ENCODE results near the gene EFEMP1. TPM values are rescaled to one million over a fixed set of nuclear protein-coding genes. Genes with fewer than 3 reads are reported as not detected.

The EFEMP1 gene
- polyA plus RNA-seq, 1 of the 3 experiments (the other 2 are of a cell fraction): 1,015 TPM

- TF ChIP-seq EZH2phosphoT487 (IDR thresholded peaks at IDR 0.05; ENCODE audit: borderline replicate concordance, low read depth): no peak
- no peak for TF ChIP-seq USF1 (IDR thresholded peaks at IDR 0.05; ENCODE audit: borderline replicate concordance, low read depth)
- no peak for TF ChIP-seq RCOR1 (IDR thresholded peaks at IDR 0.05; ENCODE audit: low read length)
- TF ChIP-seq RAD21 (IDR thresholded peaks at IDR 0.05; ENCODE audit: low read length): no peak
- TF ChIP-seq PBX3 (IDR thresholded peaks at IDR 0.05): peak; percentile 35; the same call in 1 of the 2 replicates
- no peak for TF ChIP-seq NFIC (IDR thresholded peaks at IDR 0.05; ENCODE audit: borderline replicate concordance)
- TF ChIP-seq GATA2 (CRISPR knock-in tag; IDR thresholded peaks at IDR 0.05): no peak
- no peak for TF ChIP-seq CHD2 (IDR thresholded peaks at IDR 0.05; ENCODE audit: low read length, partially characterized antibody)
- TF ChIP-seq SMC3 (IDR thresholded peaks at IDR 0.05; ENCODE audit: low read depth, low read length): no peak
- no peak for TF ChIP-seq ELF1 (IDR thresholded peaks at IDR 0.05)
Observed at GRCh38 chr2:55887901-55888624, 35.5 kb downstream of the EFEMP1 start (continued).

GRCh38 chr2:55887351-55887750, 36.2 kb downstream of the EFEMP1 start:
- Histone ChIP-seq H4K20me1 (ENCODE audit: insufficient read depth) (no peaks in the 10 kb centered on the region), H3K27ac (ENCODE audit: low read depth in 2 of 2, low read length in 1 of 2) (peak overlapping the region; percentile 77 to 98; a peak in 3 of 4 replicates), H3K4me1 (ENCODE audit: control insufficient read depth in 1 of 2, insufficient read depth in 2 of 2, low read depth in 1 of 2, low read length in 1 of 2) (peaks cover 0 to 81% of the 10 kb centered on the region in 2 experiments; a peak in 2 of 4 replicates), H3K36me3 (replicated peaks in 1 of 2; ENCODE audit: control insufficient read depth in 1 of 2, insufficient read depth in 2 of 2, low read length in 1 of 2) (peaks cover 0 to 10% of the 10 kb centered on the region in 2 experiments), H3K9me2 (no peaks in the 10 kb centered on the region), H3K4me2 (peak overlapping the region; percentile 10), H3F3A (replicated peaks; ENCODE audit: insufficient read depth) (peaks cover 57% of the 10 kb centered on the region), H3K79me2 (ENCODE audit: insufficient read depth) (peaks cover 18% of the 10 kb centered on the region), H2AFZ (ENCODE audit: low read depth) (peak overlapping the region; percentile 21; the same call in 1 of the 2 replicates), H3K9me3 (no peaks in the 10 kb centered on the region), H3K4me3 (ENCODE audit: low read depth in 2 of 2, low read length in 1 of 2) (no peak overlapping the region), H3K27me3 (ENCODE audit: insufficient read depth) (no peaks in the 10 kb centered on the region), H3K9ac (peak overlapping the region; percentile 49; the same call in 1 of the 2 replicates)
- POLR2A ChIA-PET: no interaction called here
- no peak for TF ChIP-seq ELF1 (IDR thresholded peaks at IDR 0.05)
- no peak for TF ChIP-seq RXRA (IDR thresholded peaks at IDR 0.05; ENCODE audit: borderline replicate concordance, low read depth)
- TF ChIP-seq TAF1 (IDR thresholded peaks at IDR 0.05; ENCODE audit: borderline replicate concordance, low read depth, low read length): no peak
- TF ChIP-seq REST (IDR thresholded peaks at IDR 0.05; ENCODE audit: low read depth, low read length): no peak
- no peak for TF ChIP-seq FOXM1 (IDR thresholded peaks at IDR 0.05; ENCODE audit: low read depth)
- no peak for TF ChIP-seq GABPA (IDR thresholded peaks at IDR 0.05; ENCODE audit: low read depth)
- no peak for TF ChIP-seq GATA2 (CRISPR knock-in tag; IDR thresholded peaks at IDR 0.05)
- no peak for TF ChIP-seq SMC3 (IDR thresholded peaks at IDR 0.05; ENCODE audit: low read depth, low read length)
- TF ChIP-seq USF1 (IDR thresholded peaks at IDR 0.05; ENCODE audit: borderline replicate concordance, low read depth): no peak
- TF ChIP-seq RFX5 (IDR thresholded peaks at IDR 0.05; ENCODE audit: low read length): no peak
- TF ChIP-seq EZH2phosphoT487 (IDR thresholded peaks at IDR 0.05; ENCODE audit: borderline replicate concordance, low read depth): no peak
- no peak for TF ChIP-seq PBX3 (IDR thresholded peaks at IDR 0.05)
- no peak for TF ChIP-seq RCOR1 (IDR thresholded peaks at IDR 0.05; ENCODE audit: low read length)
- no peak for TF ChIP-seq IRF3 (IDR thresholded peaks at IDR 0.05; ENCODE audit: low read depth, low read length)
- no peak for TF ChIP-seq TEAD4 (IDR thresholded peaks at IDR 0.05; ENCODE audit: borderline replicate concordance, insufficient read depth)
- DNase-seq: no peak
- CTCF ChIA-PET: interaction anchor here (1.3 kb wide), 1 partner anchor 20 kb away, joined by 4 read pairs; no protein-coding TSS in a partner anchor
- 33% methylated on average over 2 of the region's 2 CpGs for WGBS (ENCODE audit: low lambda C conversion rate)

Data from SK-N-SH (cell line).